GM23248 (cell line): ENCODE data around the gene CRYBG2.

Source experiments
- EZH2 ChIP-seq: fragments of 200-600 bp; sonication (generic); IDR thresholded peaks from 2 replicates; pipeline ENCODE4 v1.6.1; 2018; ENCODE audit warnings: antibody characterized with exemption, mild to moderate bottlenecking; ENCODE audit not compliant: insufficient read depth, poor library complexity, severe bottlenecking
- EZH2phosphoT487 ChIP-seq: fragments of 200-600 bp; sonication (generic); IDR thresholded peaks from 2 replicates; pipeline ENCODE4 v1.6.1; 2018; ENCODE audit warnings: antibody characterized with exemption, moderate library complexity, mild to moderate bottlenecking, low read depth; ENCODE audit not compliant: insufficient read depth

- TF ChIP-seq EZH2: no peak
- TF ChIP-seq EZH2phosphoT487: no peak
These were observed 68.4 kb downstream of the CRYBG2 start for GRCh38 chr1:26285366-26286063.
